Measurements from ENCODE around the gene KCTD16. TPM values are rescaled to one million over a fixed set of nuclear protein-coding genes. Genes with fewer than 3 reads are reported as not detected.

Gene KCTD16
- total RNA-seq, 1 experiment from 2014 or later, result 0.64 TPM

- H3K27me3 ChIP-seq (ENCODE audit: insufficient read depth, low read length), result peaks cover 16% of the 10 kb centered on the region; the same call in 1 of the 2 replicates
- intact Hi-C loops (cut with micrococcal nuclease), result no loop called here
- H3K27ac ChIP-seq (ENCODE audit: low read depth, low read length), result no peak overlapping the region
- ChIA-PET POLR2A (no interaction called here), RAD21 (ENCODE audit: low non-redundant PET in 1 of 2, low total read pairs in 2 of 2, uncharacterized antibody in 2 of 2, unreplicated experiment in 2 of 2) (no interaction called here), CTCF (no interaction called here)
- no peaks in the 10 kb centered on the region for H3K4me1 ChIP-seq (ENCODE audit: control insufficient read depth in 1 of 2, insufficient read depth in 2 of 2, low read length in 2 of 2)
- H2AFZ ChIP-seq (ENCODE audit: low read depth, low read length, poor library complexity, severe bottlenecking), result no peak overlapping the region
- no peaks in the 10 kb centered on the region for H3K9me2 ChIP-seq (ENCODE audit: insufficient read depth)
- H3K36me3 ChIP-seq (ENCODE audit: control insufficient read depth in 1 of 2, insufficient read depth in 2 of 2, low read length in 2 of 2), result no peaks in the 10 kb centered on the region
- no peak overlapping the region for H3K9ac ChIP-seq (ENCODE audit: low read length)
- H3K9me3 ChIP-seq (ENCODE audit: control insufficient read depth in 1 of 2, insufficient read depth in 1 of 2, low read depth in 1 of 2, low read length in 2 of 2), result no peaks in the 10 kb centered on the region
- ATAC-seq, result no peak
- no peak overlapping the region for H3K4me3 ChIP-seq (replicated peaks in 1 of 2; ENCODE audit: low read depth in 1 of 2, low read length in 2 of 2)
- H3K4me2 ChIP-seq (ENCODE audit: low read length), result no peak overlapping the region
- no peaks in the 10 kb centered on the region for H4K20me1 ChIP-seq (ENCODE audit: insufficient read depth)
- H3K79me2 ChIP-seq (ENCODE audit: insufficient read depth, low read length), result no peaks in the 10 kb centered on the region
- no peak for DNase-seq (ENCODE audit: low read depth, low spot score)
- TF ChIP-seq CTCF (IDR thresholded peaks at IDR 0.05 in 2 of 3, conservative IDR thresholded peaks at IDR 0.05 in 1 of 3; ENCODE audit: borderline replicate concordance in 1 of 3, insufficient read depth in 1 of 3, low read depth in 2 of 3, low read length in 2 of 3), result no peak
- TF ChIP-seq REST (IDR thresholded peaks at IDR 0.05; ENCODE audit: low read depth), result no peak
- no peak for TF ChIP-seq TCF7L2 (IDR thresholded peaks at IDR 0.05; ENCODE audit: borderline replicate concordance, extremely low read depth, insufficient read depth, insufficient read length)
- TF ChIP-seq FOSL1 (IDR thresholded peaks at IDR 0.05; ENCODE audit: low read depth), result no peak
- TF ChIP-seq SP1 (IDR thresholded peaks at IDR 0.05; ENCODE audit: low read depth), result no peak
- no peak for TF ChIP-seq ZFX (IDR thresholded peaks at IDR 0.05)
- TF ChIP-seq POLR2A (IDR thresholded peaks at IDR 0.05; ENCODE audit: borderline replicate concordance, extremely low read depth, insufficient read depth, insufficient read length), result no peak
- no peak for TF ChIP-seq CBX3 (IDR thresholded peaks at IDR 0.05; ENCODE audit: low read depth)
- no TSS peak for BruUV-seq (replicated peaks)
Measured at GRCh38 chr5:144406442-144406841, 235.8 kb downstream of the KCTD16 start.

Data from HCT116 (cell line).